Keratinocyte (primary cell): Measurements from ENCODE around the gene UPP1. TPM values are rescaled to one million over a fixed set of nuclear protein-coding genes. Genes with fewer than 3 reads are reported as not detected.
A peak's percentile ranks its signal among the peaks of the same experiment; 100 is the strongest.

Experiments used
- DNase-seq: peaks from one replicate; pipeline ENCODE4 v3.0.0-alpha.2; 2011; ENCODE audit warnings: low read depth, missing footprints, low spot score
- FAIRE-seq: peaks from 2 replicates; lab custom pipeline; 2011; peaks lifted over from hg19 to GRCh38; lab: Jason Lieb, UNC
- H2AFZ ChIP-seq: 2 replicates; pipeline ENCODE4 v1.6.0; 2012; ENCODE audit warnings: low read length, control low read depth, inconsistent platforms; ENCODE audit not compliant: control insufficient read depth
- H3K27ac ChIP-seq: 2 replicates; pipeline ENCODE4 v1.5.1; 2011; ENCODE audit warnings: low read length; ENCODE audit not compliant: control insufficient read depth, insufficient read depth
- H3K27me3 ChIP-seq: 3 replicates; pipeline ENCODE4 v1.6.0; 2011; ENCODE audit warnings: low read length; ENCODE audit not compliant: control insufficient read depth, insufficient read depth; ENCODE audit errors: extremely low read depth
- H3K36me3 ChIP-seq, 2 experiments: 2 replicates in 1 of 2; 3 replicates in 1 of 2; pipeline ENCODE4 v1.5.1; 2011; ENCODE audit warnings: low read length in 2 of 2, mild to moderate bottlenecking in 1 of 2; ENCODE audit not compliant: control insufficient read depth in 2 of 2, insufficient read depth in 2 of 2; ENCODE audit errors: extremely low read depth in 1 of 2
- H3K4me1 ChIP-seq: 3 replicates; pipeline ENCODE4 v1.5.1; 2011; ENCODE audit warnings: low read length; ENCODE audit not compliant: control insufficient read depth, insufficient read depth; ENCODE audit errors: extremely low read depth
- H3K4me2 ChIP-seq: 3 replicates; pipeline ENCODE4 v1.6.0; 2011; ENCODE audit warnings: low read depth, low read length; ENCODE audit not compliant: control insufficient read depth, insufficient read depth; ENCODE audit errors: extremely low read depth
- H3K4me3 ChIP-seq, 3 experiments: fragments of 200-600 bp in 1 of 3; sonication (generic) in 1 of 3; 2 replicates in 2 of 3; 3 replicates in 1 of 3; pipeline ENCODE4 v1.5.1; 2011 to 2016; ENCODE audit warnings: low read length in 3 of 3, mild to moderate bottlenecking in 3 of 3, control low read depth in 2 of 3, inconsistent platforms in 1 of 3, low read depth in 1 of 3, mixed read lengths in 1 of 3, mixed run types in 1 of 3, moderate library complexity in 1 of 3; ENCODE audit not compliant: control insufficient read depth in 2 of 3, insufficient read depth in 2 of 3; ENCODE audit errors: extremely low read depth in 1 of 3
- H3K79me2 ChIP-seq: 2 replicates; pipeline ENCODE4 v1.6.0; 2012; ENCODE audit warnings: low read length; ENCODE audit not compliant: control insufficient read depth, insufficient read depth
- H3K9ac ChIP-seq: 3 replicates; pipeline ENCODE4 v1.6.0; 2011; ENCODE audit warnings: low read length; ENCODE audit not compliant: control insufficient read depth, insufficient read depth; ENCODE audit errors: extremely low read depth
- H3K9me1 ChIP-seq: 3 replicates; pipeline ENCODE4 v1.6.0; 2011; ENCODE audit warnings: low read length; ENCODE audit not compliant: control insufficient read depth, insufficient read depth; ENCODE audit errors: extremely low read depth
- H3K9me3 ChIP-seq: 2 replicates; pipeline ENCODE4 v1.5.1; 2012; ENCODE audit warnings: low read depth, low read length; ENCODE audit not compliant: control insufficient read depth
- H4K20me1 ChIP-seq: 3 replicates; pipeline ENCODE4 v1.6.0; 2011; ENCODE audit warnings: low read length; ENCODE audit not compliant: control insufficient read depth, insufficient read depth; ENCODE audit errors: extremely low read depth
- EZH2 ChIP-seq: IDR thresholded peaks from one replicate; pipeline ENCODE4 v1.6.1; 2012; ENCODE audit warnings: inconsistent platforms, mild to moderate bottlenecking, low read length, moderate library complexity
- dilution Hi-C: fragments of 300-500 bp; cut with MboI; formaldehyde crosslinking; loops from one replicate; pipeline ENCODE4 v1.7.0; 2020; ENCODE audit warnings: low sequenced_read_pairs; ENCODE audit not compliant: extremely low pct_ligation_motif_present
- polyA plus RNA-seq, 5 experiments: library from polyadenylated mRNA; depleted of rRNA in 3 of 5; stranded (reverse) in 3 of 5; stranded (forward) in 1 of 5; unstranded in 1 of 5; fragments of >200 nt; gene quantifications; 1 replicate in 1 of 5; 2 replicates in 3 of 5; 3 replicates in 1 of 5; pipeline versions ENCODE4 v1.2.1 to v1.2.3, GENCODE V29; 2011 to 2012; ENCODE audit warnings: missing spikeins in 2 of 5, low read depth in 1 of 5, low replicate concordance in 1 of 5
- TF ChIP-seq, protein P1 (sequence below), 3 experiments: IDR thresholded peaks in 1 of 3; conservative IDR thresholded peaks in 1 of 3; optimal IDR thresholded peaks in 1 of 3; 2 replicates in 2 of 3; 3 replicates in 1 of 3; pipeline versions ENCODE3 to v1.5.1; 2011; ENCODE audit warnings: low read length in 3 of 3, mild to moderate bottlenecking in 3 of 3, moderate library complexity in 2 of 3, control low read depth in 1 of 3, inconsistent platforms in 1 of 3; ENCODE audit not compliant: insufficient read depth in 2 of 3; ENCODE audit errors: extremely low read depth in 1 of 3

UPP1 gene
- polyA plus RNA-seq, 1 donor (not counting 4 experiments of a cell fraction or from before 2014, with no cell fraction given), result 202 TPM

GRCh38 chr7:48111596-48111995 lies 22.5 kb downstream of the UPP1 start:
- H4K20me1 ChIP-seq, result peaks cover 8% of the 10 kb centered on the region
- TF ChIP-seq, protein P1, sequence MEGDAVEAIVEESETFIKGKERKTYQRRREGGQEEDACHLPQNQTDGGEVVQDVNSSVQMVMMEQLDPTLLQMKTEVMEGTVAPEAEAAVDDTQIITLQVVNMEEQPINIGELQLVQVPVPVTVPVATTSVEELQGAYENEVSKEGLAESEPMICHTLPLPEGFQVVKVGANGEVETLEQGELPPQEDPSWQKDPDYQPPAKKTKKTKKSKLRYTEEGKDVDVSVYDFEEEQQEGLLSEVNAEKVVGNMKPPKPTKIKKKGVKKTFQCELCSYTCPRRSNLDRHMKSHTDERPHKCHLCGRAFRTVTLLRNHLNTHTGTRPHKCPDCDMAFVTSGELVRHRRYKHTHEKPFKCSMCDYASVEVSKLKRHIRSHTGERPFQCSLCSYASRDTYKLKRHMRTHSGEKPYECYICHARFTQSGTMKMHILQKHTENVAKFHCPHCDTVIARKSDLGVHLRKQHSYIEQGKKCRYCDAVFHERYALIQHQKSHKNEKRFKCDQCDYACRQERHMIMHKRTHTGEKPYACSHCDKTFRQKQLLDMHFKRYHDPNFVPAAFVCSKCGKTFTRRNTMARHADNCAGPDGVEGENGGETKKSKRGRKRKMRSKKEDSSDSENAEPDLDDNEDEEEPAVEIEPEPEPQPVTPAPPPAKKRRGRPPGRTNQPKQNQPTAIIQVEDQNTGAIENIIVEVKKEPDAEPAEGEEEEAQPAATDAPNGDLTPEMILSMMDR (optimal IDR thresholded peaks at IDR 0.05 in 1 of 3, IDR thresholded peaks at IDR 0.05 in 1 of 3, conservative IDR thresholded peaks at IDR 0.05 in 1 of 3; ENCODE audit: extremely low read depth in 1 of 3, insufficient read depth in 2 of 3, low read length in 3 of 3), result no peak
- TF ChIP-seq EZH2, result no peak
- H3K4me3 ChIP-seq, result no peak overlapping the region
- peaks cover 14% of the 10 kb centered on the region for H3K4me1 ChIP-seq
- no peak overlapping the region for H3K27ac ChIP-seq
- no peak overlapping the region for H2AFZ ChIP-seq
- H3K9me1 ChIP-seq, result no peaks in the 10 kb centered on the region
- H3K27me3 ChIP-seq, result no peaks in the 10 kb centered on the region
- DNase-seq, result no peak
- H3K4me2 ChIP-seq, result no peak overlapping the region
- no peaks in the 10 kb centered on the region for H3K9me3 ChIP-seq
- no peak for FAIRE-seq
- dilution Hi-C loops, result no loop called here
- no peaks in the 10 kb centered on the region for H3K79me2 ChIP-seq
- H3K36me3 ChIP-seq, result peaks cover 18 to 19% of the 10 kb centered on the region in 2 experiments
- no peak overlapping the region for H3K9ac ChIP-seq

GRCh38 chr7:48112401-48113165 lies 23.5 kb downstream of the UPP1 start:
- no peak overlapping the region for H2AFZ ChIP-seq
- H3K4me2 ChIP-seq, result no peak overlapping the region
- no peak overlapping the region for H3K27ac ChIP-seq
- dilution Hi-C loops, result no loop called here
- no peaks in the 10 kb centered on the region for H3K79me2 ChIP-seq
- DNase-seq (no peak), FAIRE-seq (peak; percentile 48)
- H3K4me3 ChIP-seq, result no peak overlapping the region
- no peaks in the 10 kb centered on the region for H3K9me1 ChIP-seq
- peaks cover 14% of the 10 kb centered on the region for H3K4me1 ChIP-seq
- H4K20me1 ChIP-seq, result peaks cover 5% of the 10 kb centered on the region
- no peaks in the 10 kb centered on the region for H3K9me3 ChIP-seq
- peaks cover 8 to 9% of the 10 kb centered on the region in 2 experiments for H3K36me3 ChIP-seq
- H3K9ac ChIP-seq, result no peak overlapping the region
- H3K27me3 ChIP-seq, result no peaks in the 10 kb centered on the region
- TF ChIP-seq EZH2, result no peak
- TF ChIP-seq, protein P1 (optimal IDR thresholded peaks at IDR 0.05 in 1 of 3, IDR thresholded peaks at IDR 0.05 in 1 of 3, conservative IDR thresholded peaks at IDR 0.05 in 1 of 3; ENCODE audit: extremely low read depth in 1 of 3, insufficient read depth in 2 of 3, low read length in 3 of 3), result no peak
